Transverse colon (tissue), 4 donors: ENCODE data around the gene FGD4.

Experiments
- POLR2A ChIP-seq: fragments of 450-650 bp; IDR thresholded peaks from one replicate; pipeline ENCODE4 v1.6.1; 2016; ENCODE audit warnings: antibody characterized with exemption, mild to moderate bottlenecking, moderate library complexity
- POLR2AphosphoS5 ChIP-seq, 3 donors: sonication (generic); formaldehyde crosslinking; IDR thresholded peaks; one replicate each; pipeline ENCODE4 v1.6.1; 2016; ENCODE audit warnings: antibody characterized with exemption in 3 of 3
- TF ChIP-seq, protein P1 (sequence below), 5 experiments: fragments of 200-600 bp in 3 of 5; fragments of 450-650 bp in 2 of 5; sonication (generic) in 3 of 5; IDR thresholded peaks; 1 replicate in 2 of 5; 2 replicates in 3 of 5; pipeline ENCODE4 v1.5.1; 2016 to 2017; ENCODE audit warnings: antibody characterized with exemption in 5 of 5, inconsistent platforms in 3 of 5, mild to moderate bottlenecking in 2 of 5, moderate library complexity in 1 of 5

DNA sequence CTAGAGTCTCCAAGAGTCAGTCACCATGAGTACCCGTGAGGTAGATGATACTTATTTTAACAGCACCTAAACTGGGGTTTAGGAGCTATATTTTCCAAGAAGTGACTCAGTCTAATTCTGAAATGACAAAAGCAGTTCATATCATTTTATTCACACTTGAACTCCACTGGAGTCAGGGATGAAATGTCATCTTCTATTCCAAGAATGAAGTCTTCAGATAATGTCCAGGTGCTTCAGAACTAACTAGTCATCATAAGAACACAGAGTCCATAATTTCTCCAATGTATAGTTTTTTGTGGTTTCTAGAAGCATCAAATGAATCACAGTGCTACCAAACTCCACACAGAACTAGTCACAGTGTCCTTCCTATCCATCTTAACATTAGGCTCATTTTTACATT, 293.0 kb downstream of the FGD4 start:
- TF ChIP-seq, protein P1, sequence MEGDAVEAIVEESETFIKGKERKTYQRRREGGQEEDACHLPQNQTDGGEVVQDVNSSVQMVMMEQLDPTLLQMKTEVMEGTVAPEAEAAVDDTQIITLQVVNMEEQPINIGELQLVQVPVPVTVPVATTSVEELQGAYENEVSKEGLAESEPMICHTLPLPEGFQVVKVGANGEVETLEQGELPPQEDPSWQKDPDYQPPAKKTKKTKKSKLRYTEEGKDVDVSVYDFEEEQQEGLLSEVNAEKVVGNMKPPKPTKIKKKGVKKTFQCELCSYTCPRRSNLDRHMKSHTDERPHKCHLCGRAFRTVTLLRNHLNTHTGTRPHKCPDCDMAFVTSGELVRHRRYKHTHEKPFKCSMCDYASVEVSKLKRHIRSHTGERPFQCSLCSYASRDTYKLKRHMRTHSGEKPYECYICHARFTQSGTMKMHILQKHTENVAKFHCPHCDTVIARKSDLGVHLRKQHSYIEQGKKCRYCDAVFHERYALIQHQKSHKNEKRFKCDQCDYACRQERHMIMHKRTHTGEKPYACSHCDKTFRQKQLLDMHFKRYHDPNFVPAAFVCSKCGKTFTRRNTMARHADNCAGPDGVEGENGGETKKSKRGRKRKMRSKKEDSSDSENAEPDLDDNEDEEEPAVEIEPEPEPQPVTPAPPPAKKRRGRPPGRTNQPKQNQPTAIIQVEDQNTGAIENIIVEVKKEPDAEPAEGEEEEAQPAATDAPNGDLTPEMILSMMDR (IDR thresholded peaks at IDR 0.05): no peak
- TF ChIP-seq POLR2AphosphoS5 (IDR thresholded peaks at IDR 0.05): no peak
- TF ChIP-seq POLR2A: no peak
